ENCODE data around the gene CLTRN.
"Not testable (repeated sequence)": the region's sequence is repeated elsewhere in the genome, so short reads cannot be mapped to it uniquely, and the experiment has no call there.

Gene CLTRN

DNA sequence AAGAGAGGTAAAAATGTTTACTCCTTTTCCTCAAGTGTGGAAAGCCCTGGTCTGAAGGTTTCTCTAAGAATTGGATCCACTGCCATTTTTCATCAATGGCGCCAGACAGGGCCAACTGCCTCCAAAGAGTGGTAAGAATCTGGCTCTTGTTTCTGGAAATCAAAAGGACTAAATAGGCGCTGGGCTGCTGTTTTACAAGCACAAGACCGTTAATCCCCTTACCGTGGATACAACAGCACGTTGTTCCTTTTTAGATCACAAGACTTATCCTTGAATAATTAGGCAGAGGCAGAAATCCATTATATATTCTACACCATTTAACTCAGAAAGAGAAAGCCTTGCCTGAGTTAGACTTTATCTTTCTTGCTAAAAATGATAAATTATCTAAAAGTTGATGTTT lies 10.6 kb downstream of the CLTRN start:
- peak in 3 of 58 donors; percentile 1 to 51 (median 17) for DNase-seq

DNA sequence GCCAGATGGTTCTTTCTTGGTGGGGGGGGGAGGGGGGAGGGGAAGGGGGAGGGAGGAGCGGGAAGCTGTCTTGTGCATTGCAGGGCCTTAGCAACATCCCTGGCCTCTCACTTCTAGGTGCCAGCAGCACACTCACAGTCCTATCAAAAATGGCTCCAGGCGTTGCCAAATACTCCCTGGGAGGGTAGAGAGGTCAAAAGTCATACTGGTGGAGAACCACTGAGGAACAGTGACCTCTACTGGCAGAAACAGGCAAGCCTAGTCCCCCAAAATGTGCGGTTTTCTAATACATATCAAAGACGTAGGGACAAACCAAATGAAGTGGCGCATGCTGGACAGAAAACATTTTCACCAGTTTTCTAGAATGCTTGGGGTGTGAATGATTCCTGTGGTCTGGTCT lies 17.1 kb downstream of the CLTRN start:
- not testable (repeated sequence) for DNase-seq

DNA sequence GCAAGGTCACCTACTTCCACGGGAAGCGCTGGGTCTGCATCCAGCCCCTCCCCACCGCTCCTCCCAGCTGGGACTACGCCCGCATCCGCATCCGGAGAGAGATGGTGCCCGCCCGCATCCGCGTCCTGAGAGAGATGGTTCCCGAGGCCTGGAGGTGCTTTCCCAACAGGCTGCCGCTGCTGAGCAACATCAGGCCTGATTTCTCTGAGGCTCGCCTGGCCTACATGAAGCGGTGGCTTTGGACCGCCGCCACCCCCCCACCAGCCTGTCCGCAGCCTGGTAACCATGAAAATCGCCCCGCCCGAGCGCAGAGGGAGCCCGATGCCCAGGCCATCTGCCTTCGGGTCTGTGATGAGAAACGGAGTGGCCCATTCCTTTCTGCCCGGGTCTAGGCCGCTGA lies 18.1 kb downstream of the CLTRN start:
- DNase-seq, result no peak

DNA sequence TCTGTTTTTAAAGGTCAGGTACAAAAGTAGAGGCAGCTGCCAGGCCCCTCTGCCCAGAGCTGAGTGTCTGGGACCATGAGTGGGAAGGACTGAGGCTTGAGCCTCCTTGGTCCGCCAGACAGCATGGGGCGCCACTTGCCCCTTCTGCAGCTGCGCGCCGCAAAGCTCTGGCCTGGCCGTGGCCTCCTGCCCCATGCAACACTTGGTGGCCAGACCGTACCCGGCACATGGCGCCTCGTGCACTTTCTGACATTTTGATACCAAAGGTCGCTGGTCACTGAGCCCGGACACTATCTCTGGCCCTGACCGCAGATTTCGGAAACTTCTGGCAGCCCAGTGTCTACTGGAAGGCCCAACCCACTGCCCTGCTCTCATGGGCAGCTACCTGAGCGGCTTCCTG lies 18.6 kb downstream of the CLTRN start:
- no peak for DNase-seq

DNA sequence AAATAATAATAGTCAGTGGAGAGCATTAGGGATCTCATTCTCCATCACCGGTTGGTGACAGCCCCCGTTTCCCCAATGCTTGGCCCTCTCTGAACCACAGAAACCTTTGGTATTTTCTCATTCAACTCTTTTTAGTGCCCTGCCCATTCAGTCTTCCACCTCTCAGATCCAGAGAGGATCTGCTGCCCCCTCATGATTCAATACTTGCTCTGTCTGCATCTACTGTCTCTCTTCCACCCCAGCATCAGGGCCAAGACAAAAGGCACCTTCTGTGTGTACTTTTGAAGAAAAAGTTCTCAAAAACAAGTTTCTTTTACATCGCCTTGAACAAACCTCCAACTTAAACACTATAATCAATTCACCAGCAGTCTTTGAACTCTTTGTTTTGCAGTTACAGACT lies 19.3 kb downstream of the CLTRN start:
- no peak for DNase-seq

DNA sequence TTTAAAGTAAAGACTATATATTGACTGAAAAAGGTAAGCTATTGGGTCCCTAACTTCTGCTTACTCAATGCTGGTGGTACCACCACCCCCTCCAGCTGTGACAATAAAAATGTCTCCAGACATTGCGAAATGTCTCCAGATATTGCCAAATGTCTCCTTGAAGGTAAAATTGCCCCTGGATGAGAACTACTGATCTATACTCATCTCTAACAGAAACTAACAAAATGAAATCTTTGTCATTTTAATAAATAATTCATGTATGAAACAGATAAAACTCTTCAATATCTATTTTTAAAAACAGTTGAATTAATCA lies 20.1 kb downstream of the CLTRN start:
- DNase-seq, result no peak

DNA sequence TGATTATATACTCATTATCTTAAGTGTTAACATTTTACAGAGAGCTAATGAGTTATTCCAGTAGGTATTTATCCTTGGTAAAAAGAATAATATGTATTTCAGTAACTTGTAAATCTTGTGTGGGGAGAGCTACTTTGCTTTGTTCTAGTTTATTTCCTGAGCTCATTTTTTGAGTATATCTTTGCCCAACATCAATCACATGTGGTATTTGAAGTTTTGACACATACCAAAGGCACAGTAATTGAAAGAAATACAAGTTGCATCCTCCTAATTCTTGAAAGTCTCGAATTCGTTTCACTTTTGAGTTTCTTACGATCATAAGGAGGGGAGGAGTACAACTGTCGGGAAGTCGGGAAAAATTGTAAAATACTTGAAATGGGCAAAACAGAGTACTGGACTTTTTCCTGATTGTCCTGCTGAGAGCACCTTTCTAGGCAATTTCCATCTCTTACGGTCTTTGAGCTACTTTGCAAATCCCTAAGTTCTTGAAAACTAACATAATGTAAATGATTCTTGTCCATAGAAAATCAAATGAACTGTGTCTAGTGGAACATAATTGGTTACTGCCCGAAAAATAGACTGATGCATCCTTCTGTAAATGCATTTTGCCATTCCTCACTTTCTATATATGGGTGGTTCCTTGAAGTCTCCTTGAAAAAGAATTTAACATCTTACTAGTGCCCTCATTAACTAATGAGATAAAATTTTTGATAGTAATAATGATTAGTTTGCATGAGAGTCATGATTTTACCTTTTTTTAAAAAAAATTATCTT lies 20.6 kb downstream of the CLTRN start:
- no peak for DNase-seq

DNA sequence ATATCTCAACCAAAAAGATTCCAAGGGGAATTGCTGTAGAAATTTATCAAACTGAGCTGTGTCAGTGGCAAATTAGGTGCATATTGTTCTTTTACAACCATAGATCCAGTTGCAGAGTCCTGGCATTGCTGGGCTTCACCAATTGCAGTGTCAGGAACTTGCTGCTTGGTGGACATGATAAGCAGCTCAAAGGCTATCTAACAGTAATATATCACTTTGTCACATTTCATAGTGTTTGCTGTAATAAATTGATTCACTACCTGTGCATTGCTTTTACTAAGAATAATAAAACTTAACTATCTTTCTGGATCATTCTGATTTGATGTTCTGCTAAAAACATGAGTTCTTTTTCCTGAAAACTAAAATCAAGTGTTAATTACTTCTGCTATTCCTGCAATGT lies 33.0 kb downstream of the CLTRN start:
- DNase-seq, result no peak

DNA sequence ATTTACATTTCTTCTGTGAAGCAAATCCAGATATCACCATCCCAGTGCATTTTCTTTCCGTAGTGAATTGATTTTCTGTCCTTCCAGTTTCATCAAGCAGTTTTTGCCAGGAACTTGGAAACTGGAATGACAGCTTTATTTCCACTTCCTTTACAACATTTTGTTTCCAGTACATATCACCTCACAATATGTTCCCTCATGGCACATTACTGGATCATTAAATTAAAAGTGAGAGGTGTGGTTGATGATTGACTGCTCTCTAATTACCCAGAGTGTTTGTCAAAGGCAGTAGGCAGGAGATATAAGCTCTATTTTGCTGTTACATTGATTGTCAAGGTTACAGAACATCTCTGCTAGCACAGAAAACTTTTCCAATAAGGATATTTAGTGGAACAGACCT lies 41.6 kb downstream of the CLTRN start:
- DNase-seq, result no peak

DNA sequence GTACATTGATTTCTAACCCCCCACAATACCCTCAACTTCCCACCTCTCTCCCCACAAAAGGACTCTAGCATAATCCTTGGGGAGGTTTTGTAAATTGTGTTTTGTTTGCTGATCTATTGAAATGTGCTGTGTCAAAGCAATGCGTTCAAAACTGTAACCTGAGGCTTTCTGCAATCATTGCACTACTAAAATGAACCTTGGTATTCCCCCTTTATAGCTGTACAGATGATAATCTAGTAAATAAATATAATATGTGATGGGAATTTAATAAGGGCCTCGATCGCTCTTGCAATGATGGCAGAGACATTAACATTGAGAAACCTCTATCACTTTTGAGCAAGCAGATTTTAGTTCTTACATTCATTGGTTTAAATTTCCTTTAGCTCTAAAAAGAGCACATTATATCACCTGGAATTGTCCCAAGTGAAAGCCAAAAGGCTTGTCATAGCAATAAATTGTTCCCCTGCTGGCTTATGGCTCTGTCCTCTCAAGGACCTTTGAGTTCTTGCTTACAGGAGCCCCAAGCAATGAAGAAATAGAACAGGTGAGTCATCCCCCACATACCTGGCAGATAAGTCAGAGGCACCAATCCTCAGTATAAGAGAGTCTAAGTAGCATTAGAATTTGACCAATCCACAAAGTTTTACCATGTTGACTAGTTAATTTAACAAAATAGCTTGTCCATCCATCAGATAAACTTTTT lies 45.4 kb downstream of the CLTRN start:
- no peak for DNase-seq

DNA sequence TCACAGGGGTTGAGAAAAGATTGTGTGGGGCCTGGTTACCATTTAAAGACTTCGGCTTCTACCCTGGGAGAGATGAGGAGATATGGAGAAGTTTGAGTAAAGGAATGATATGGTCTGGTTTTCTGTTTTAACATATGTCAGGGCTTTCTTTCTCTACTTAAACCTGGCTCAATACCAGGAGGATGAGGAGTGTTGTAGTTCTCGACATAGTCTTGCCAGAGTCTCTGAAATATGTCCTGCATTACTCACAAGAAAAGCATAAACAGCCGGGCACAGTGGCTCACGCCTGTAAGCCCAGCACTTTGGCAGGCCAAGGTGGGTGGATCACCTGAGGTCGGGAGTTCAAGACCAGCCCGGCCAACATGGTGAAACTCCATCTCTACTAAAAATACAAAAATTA lies 47.5 kb downstream of the CLTRN start:
- DNase-seq, result no peak

DNA sequence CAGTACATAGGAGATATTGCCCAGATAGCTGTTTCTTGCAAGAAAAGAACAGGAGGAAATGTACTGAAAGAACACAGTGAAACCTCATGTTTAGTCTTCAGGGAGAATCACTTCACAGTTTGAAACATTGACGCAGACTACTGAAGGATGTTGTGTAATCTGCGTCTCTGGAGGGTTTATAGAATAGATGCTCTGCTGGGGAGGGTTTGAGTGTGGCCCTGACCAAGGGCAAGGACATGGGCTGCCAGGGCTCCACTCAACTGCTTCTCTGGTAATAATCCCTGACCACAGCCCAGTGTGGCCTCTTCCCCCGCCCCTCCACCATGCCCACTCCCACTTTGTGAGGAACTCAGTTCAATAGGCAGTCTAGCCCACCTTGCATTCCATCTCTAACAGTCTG lies 48.1 kb downstream of the CLTRN start:
- DNase-seq, result no peak

DNA sequence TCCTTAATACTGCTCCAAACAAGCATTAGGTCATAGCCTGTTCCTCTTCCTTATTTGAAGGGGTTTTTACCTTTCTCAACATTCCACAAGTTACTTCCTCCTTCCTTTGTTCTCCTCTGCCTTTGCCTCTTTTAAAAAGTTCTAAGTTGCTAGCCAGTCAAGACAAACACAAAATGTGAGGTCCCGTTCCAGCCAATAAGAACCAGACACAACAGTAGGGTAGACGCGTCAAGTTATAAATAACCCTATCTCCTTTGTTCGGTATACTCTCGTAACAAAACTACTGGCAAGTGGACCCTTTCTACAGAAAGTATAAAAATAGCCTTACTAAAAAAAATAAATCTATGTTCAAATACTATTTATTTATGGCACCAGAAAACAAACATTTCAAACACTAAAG lies 57.5 kb downstream of the CLTRN start:
- DNase-seq, result no peak

DNA sequence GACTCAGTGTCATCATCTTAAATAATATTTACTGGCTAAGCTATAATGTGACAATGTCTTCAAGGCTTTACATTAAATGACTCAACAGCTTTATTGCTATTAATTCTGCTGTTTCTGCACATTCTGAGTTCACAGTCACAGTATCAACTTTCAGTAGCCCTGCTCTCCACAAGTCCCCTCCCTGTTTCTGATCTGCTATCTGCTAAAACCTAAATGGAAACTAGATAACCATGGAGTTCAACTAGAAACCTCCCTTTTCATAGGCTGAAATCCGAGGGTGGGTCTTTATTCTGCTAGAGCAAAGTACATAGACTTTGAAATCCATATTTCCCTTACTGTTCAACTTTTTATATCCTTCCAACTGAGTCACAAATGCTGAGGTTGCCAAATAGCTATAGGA lies 58.5 kb downstream of the CLTRN start:
- DNase-seq, result no peak

DNA sequence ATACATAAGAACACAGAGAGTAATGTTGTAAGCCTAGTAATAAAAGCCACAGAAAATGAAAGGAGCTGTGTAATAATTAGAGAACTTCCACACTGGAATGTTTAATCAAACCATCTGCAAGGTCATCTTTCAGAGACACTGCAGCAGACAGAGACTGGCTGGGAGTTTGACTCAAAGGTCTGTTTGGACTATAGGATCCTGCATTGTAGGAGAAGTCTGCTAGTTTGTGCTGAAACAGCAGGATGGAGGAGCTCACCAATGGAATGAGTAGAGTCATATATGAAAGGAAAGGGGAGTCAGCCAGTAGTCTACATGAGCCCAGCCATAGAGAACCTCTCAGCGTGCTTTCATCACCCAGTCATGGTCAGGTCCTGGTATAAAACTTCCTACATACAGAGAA lies 59.4 kb downstream of the CLTRN start:
- no peak for DNase-seq

DNA sequence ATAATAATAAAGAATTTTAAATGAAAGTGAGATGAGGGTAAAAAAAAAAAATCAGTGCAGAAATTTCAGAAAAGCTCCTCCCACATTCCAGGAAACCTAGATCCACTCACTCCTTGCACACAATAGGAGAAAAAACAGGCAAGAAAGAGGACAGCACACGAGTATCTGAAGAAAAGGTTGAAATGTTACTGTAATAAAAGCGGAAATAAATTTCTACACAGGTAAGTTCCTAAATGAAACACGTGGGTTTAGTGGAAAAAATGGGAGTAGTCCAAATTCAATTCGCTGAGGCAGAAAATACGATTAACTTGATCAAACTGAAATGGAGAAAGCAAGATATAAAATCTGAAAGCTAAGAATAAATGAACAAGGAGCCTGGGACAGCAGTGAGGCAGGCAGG lies 61.8 kb downstream of the CLTRN start:
- DNase-seq, result no peak

DNA sequence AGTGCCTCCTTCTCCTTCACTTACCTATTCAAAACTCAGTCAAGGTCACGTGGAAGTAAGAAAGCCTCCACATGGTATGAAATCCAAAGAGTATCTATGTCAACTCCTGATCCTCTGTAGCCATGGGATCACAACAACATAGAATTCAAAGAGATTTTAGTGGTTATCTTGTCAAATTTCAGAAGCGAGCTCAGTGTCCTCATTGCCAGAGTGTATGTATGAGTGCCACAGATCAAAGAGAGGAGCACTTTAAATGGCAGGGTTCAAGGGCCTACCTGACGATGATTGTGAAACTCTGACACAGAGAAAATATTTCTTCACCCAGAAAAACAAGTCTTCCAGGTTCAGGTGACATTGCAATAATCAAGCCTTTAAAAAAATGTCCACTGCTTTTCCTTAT lies 62.7 kb downstream of the CLTRN start:
- no peak for DNase-seq

DNA sequence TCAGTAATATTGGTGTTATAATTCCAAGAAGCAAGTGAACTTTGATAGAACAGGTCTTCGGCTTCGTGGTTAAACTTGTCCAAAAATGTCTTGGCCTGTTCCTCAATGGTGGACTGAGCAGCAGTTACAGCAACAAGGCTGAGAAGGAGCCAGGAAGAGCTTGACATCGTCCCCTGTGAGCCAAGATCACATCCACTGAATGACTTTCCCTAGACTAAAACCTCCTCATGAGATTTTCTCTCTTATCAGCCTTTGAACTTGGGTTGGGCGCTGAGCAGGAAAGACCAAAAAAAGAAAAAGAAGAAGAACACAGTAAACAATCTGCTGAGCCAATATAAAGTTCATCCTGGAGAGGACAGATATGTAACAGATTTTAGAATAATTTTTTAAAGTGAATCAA lies 63.9 kb downstream of the CLTRN start, which contains the start of gene ACE2:
Gene ACE2, minus strand, starts transcription at position 216 of the 400 bp plus-strand sequence. Its CDS starts 49 bp downstream, at position 167.
- no peak for DNase-seq

DNA sequence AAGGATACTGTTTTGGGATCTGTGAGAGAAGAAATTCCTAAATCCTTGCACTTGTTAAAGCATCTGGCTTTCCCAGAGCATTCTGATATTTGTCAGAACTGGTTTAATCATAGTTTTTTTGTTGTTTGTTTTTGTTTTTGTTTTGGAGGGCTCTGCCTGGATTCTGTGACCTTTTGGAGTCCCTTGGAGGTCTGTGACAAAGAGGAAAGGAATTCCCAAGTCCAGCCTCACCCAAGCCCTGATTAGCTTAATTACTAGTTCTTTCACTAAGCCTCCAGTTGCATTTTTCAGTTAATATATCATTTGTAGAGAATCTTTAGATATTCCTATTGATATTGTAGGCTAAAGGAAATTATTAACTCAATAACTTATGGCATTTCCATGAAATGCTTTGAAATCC lies 64.6 kb downstream of the CLTRN start:
- DNase-seq, result no peak

DNA sequence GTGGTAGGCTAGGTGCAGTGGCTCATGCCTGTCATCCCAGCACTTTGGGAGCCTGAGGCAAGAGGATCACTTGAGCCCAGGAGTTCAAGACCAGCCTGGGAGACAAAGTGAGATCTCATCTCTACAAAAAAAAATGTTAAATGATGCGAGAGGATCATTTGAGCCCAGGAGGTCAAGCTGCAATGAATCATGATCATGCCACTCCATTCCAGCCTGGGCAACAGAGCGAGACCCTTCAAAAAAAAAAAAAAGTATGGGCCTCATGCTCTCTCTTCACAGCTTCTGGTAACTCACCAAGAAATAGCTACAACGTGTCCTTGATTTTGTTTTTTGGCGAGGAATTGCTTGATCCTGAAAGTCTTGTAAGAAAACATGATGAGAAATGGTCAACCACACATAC lies 65.1 kb downstream of the CLTRN start:
- no peak for DNase-seq

DNA sequence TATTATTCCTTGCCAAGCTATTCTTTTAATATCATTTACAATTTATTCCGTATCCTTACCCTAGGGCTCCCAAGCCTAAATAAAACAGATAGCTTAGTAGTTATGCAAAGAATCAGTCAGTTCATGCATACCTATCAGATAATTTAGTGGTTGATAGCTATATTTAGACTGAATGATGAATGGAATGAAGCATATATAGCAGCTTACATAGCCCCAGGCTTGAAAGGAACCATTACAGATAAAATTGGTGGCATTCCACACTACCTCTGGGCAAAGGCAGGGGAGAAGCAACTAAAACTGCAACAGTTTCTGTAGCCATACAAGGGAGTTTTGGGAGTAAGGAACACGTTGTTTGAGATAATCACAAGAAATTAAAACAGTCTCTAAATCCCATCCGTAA lies 66.6 kb downstream of the CLTRN start:
- DNase-seq, result no peak

DNA sequence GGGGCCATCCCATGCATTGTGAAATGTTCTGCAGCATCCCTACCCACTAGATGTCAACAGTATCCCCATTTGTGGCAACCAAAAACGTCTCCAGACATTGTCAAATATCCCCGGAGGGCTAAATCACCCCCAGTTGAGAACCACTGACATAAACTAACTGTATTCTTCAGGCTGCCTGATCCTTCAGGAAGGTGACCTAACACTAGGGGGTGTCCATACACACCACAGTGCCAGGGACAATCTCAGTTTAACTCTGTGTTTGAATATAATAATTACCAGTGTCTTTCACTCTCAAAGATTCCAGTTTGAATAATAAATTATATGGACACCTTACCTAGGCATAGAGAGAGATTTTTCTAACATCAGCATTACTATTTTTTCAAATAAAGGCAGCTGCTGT lies 70.2 kb downstream of the CLTRN start:
- no peak for DNase-seq

Measured in anterior cingulate cortex (tissue), 58 donors.